Keratinocyte (primary cell): Measurements from ENCODE around the gene PAX5. TPM values are rescaled to one million over a fixed set of nuclear protein-coding genes. Genes with fewer than 3 reads are reported as not detected.

Source experiments
- DNase-seq: peaks from one replicate; pipeline ENCODE4 v3.0.0-alpha.2; 2011; ENCODE audit warnings: low read depth, missing footprints, low spot score
- FAIRE-seq: peaks from 2 replicates; lab custom pipeline; 2011; peaks lifted over from hg19 to GRCh38; lab: Jason Lieb, UNC
- H2AFZ ChIP-seq: 2 replicates; pipeline ENCODE4 v1.6.0; 2012; ENCODE audit warnings: low read length, control low read depth, inconsistent platforms; ENCODE audit not compliant: control insufficient read depth
- H3K27ac ChIP-seq: 2 replicates; pipeline ENCODE4 v1.5.1; 2011; ENCODE audit warnings: low read length; ENCODE audit not compliant: control insufficient read depth, insufficient read depth
- H3K27me3 ChIP-seq: 3 replicates; pipeline ENCODE4 v1.6.0; 2011; ENCODE audit warnings: low read length; ENCODE audit not compliant: control insufficient read depth, insufficient read depth; ENCODE audit errors: extremely low read depth
- H3K36me3 ChIP-seq, 2 experiments: 2 replicates in 1 of 2; 3 replicates in 1 of 2; pipeline ENCODE4 v1.5.1; 2011; ENCODE audit warnings: low read length in 2 of 2, mild to moderate bottlenecking in 1 of 2; ENCODE audit not compliant: control insufficient read depth in 2 of 2, insufficient read depth in 2 of 2; ENCODE audit errors: extremely low read depth in 1 of 2
- H3K4me1 ChIP-seq: 3 replicates; pipeline ENCODE4 v1.5.1; 2011; ENCODE audit warnings: low read length; ENCODE audit not compliant: control insufficient read depth, insufficient read depth; ENCODE audit errors: extremely low read depth
- H3K4me2 ChIP-seq: 3 replicates; pipeline ENCODE4 v1.6.0; 2011; ENCODE audit warnings: low read depth, low read length; ENCODE audit not compliant: control insufficient read depth, insufficient read depth; ENCODE audit errors: extremely low read depth
- H3K4me3 ChIP-seq, 3 experiments: fragments of 200-600 bp in 1 of 3; sonication (generic) in 1 of 3; 2 replicates in 2 of 3; 3 replicates in 1 of 3; pipeline ENCODE4 v1.5.1; 2011 to 2016; ENCODE audit warnings: low read length in 3 of 3, mild to moderate bottlenecking in 3 of 3, control low read depth in 2 of 3, inconsistent platforms in 1 of 3, low read depth in 1 of 3, mixed read lengths in 1 of 3, mixed run types in 1 of 3, moderate library complexity in 1 of 3; ENCODE audit not compliant: control insufficient read depth in 2 of 3, insufficient read depth in 2 of 3; ENCODE audit errors: extremely low read depth in 1 of 3
- H3K79me2 ChIP-seq: 2 replicates; pipeline ENCODE4 v1.6.0; 2012; ENCODE audit warnings: low read length; ENCODE audit not compliant: control insufficient read depth, insufficient read depth
- H3K9ac ChIP-seq: 3 replicates; pipeline ENCODE4 v1.6.0; 2011; ENCODE audit warnings: low read length; ENCODE audit not compliant: control insufficient read depth, insufficient read depth; ENCODE audit errors: extremely low read depth
- H3K9me1 ChIP-seq: 3 replicates; pipeline ENCODE4 v1.6.0; 2011; ENCODE audit warnings: low read length; ENCODE audit not compliant: control insufficient read depth, insufficient read depth; ENCODE audit errors: extremely low read depth
- H3K9me3 ChIP-seq: 2 replicates; pipeline ENCODE4 v1.5.1; 2012; ENCODE audit warnings: low read depth, low read length; ENCODE audit not compliant: control insufficient read depth
- H4K20me1 ChIP-seq: 3 replicates; pipeline ENCODE4 v1.6.0; 2011; ENCODE audit warnings: low read length; ENCODE audit not compliant: control insufficient read depth, insufficient read depth; ENCODE audit errors: extremely low read depth
- EZH2 ChIP-seq: IDR thresholded peaks from one replicate; pipeline ENCODE4 v1.6.1; 2012; ENCODE audit warnings: inconsistent platforms, mild to moderate bottlenecking, low read length, moderate library complexity
- dilution Hi-C: fragments of 300-500 bp; cut with MboI; formaldehyde crosslinking; loops from one replicate; pipeline ENCODE4 v1.7.0; 2020; ENCODE audit warnings: low sequenced_read_pairs; ENCODE audit not compliant: extremely low pct_ligation_motif_present
- polyA plus RNA-seq, 5 experiments: library from polyadenylated mRNA; depleted of rRNA in 3 of 5; stranded (reverse) in 3 of 5; stranded (forward) in 1 of 5; unstranded in 1 of 5; fragments of >200 nt; gene quantifications; 1 replicate in 1 of 5; 2 replicates in 3 of 5; 3 replicates in 1 of 5; pipeline versions ENCODE4 v1.2.1 to v1.2.3, GENCODE V29; 2011 to 2012; ENCODE audit warnings: missing spikeins in 2 of 5, low read depth in 1 of 5, low replicate concordance in 1 of 5
- TF ChIP-seq, protein P1 (sequence below), 3 experiments: IDR thresholded peaks in 1 of 3; conservative IDR thresholded peaks in 1 of 3; optimal IDR thresholded peaks in 1 of 3; 2 replicates in 2 of 3; 3 replicates in 1 of 3; pipeline versions ENCODE3 to v1.5.1; 2011; ENCODE audit warnings: low read length in 3 of 3, mild to moderate bottlenecking in 3 of 3, moderate library complexity in 2 of 3, control low read depth in 1 of 3, inconsistent platforms in 1 of 3; ENCODE audit not compliant: insufficient read depth in 2 of 3; ENCODE audit errors: extremely low read depth in 1 of 3

Gene PAX5
- polyA plus RNA-seq, 1 donor (not counting 4 experiments of a cell fraction or from before 2014, with no cell fraction given), result not detected

GRCh38 chr9:36960575-36960955 lies 73.5 kb downstream of the PAX5 start:
- dilution Hi-C loops, result no loop called here

DNA sequence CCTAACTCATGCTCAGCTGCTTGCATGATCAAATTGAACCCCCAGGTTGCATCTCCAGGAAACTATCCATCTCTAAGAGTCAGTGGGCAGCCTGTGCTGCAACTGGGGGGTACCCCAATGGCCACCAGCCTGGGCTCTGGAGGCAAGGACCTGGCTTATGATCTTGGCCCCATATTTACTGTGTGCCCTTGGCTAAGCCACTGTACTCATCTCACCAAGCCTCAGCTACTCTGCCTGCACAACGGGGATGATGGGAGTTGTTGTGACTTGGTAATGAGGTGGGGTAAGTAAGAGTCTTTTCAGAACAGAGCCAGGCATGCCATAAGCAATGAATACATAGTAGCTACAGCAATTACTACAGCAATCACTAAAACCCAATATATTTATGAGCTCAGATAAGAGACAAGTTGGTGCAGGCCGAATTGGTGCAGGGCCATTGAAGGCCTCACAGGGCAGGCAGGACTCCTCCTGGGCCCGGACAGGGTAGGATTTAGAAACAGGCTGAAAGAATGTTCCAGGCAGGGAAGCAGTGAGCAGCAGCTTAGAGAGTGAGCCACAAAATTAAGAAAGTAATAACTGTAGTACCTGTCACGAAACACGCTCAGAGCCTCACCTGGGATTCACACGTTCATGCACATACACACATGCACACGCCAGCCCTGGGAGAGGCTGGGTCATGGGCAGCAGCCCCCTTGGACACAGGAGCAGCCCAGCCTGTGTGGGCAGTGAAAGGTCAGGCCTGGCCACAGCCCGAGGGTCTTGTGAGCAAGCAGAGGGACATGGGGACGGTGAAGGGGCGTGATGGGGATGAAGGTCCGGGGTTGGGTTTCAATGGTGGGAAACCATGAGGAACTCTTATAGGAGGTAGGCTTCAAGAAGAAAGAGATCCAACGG lies 74.1 kb downstream of the PAX5 start:
- Histone ChIP-seq H3K4me2 (no peak overlapping the region), H3K79me2 (no peaks in the 10 kb centered on the region), H2AFZ (no peak overlapping the region), H3K36me3 (no peaks in the 10 kb centered on the region), H4K20me1 (no peaks in the 10 kb centered on the region), H3K4me3 (no peak overlapping the region), H3K9me1 (no peaks in the 10 kb centered on the region), H3K27me3 (peaks cover 14% of the 10 kb centered on the region), H3K9me3 (no peaks in the 10 kb centered on the region), H3K9ac (no peak overlapping the region), H3K27ac (no peak overlapping the region), H3K4me1 (peaks cover 10% of the 10 kb centered on the region)
- TF ChIP-seq, protein P1, sequence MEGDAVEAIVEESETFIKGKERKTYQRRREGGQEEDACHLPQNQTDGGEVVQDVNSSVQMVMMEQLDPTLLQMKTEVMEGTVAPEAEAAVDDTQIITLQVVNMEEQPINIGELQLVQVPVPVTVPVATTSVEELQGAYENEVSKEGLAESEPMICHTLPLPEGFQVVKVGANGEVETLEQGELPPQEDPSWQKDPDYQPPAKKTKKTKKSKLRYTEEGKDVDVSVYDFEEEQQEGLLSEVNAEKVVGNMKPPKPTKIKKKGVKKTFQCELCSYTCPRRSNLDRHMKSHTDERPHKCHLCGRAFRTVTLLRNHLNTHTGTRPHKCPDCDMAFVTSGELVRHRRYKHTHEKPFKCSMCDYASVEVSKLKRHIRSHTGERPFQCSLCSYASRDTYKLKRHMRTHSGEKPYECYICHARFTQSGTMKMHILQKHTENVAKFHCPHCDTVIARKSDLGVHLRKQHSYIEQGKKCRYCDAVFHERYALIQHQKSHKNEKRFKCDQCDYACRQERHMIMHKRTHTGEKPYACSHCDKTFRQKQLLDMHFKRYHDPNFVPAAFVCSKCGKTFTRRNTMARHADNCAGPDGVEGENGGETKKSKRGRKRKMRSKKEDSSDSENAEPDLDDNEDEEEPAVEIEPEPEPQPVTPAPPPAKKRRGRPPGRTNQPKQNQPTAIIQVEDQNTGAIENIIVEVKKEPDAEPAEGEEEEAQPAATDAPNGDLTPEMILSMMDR (optimal IDR thresholded peaks at IDR 0.05 in 1 of 3, IDR thresholded peaks at IDR 0.05 in 1 of 3, conservative IDR thresholded peaks at IDR 0.05 in 1 of 3; ENCODE audit: extremely low read depth in 1 of 3, insufficient read depth in 2 of 3, low read length in 3 of 3), result no peak
- TF ChIP-seq EZH2, result no peak
- dilution Hi-C loops, result no loop called here
- FAIRE-seq, result peak; percentile 79
- DNase-seq, result no peak

More at GRCh38 chr9:36960575-36960955, 73.5 kb downstream of the PAX5 start:
- peaks cover 10% of the 10 kb centered on the region for H3K4me1 ChIP-seq
- no peaks in the 10 kb centered on the region for H4K20me1 ChIP-seq
- H2AFZ ChIP-seq, result no peak overlapping the region
- DNase-seq, result no peak
- no peak overlapping the region for H3K27ac ChIP-seq
- FAIRE-seq, result no peak
- no peak overlapping the region for H3K9ac ChIP-seq
- H3K4me2 ChIP-seq, result no peak overlapping the region
- no peaks in the 10 kb centered on the region for H3K9me1 ChIP-seq
- H3K36me3 ChIP-seq, result no peaks in the 10 kb centered on the region
- TF ChIP-seq EZH2, result no peak
- TF ChIP-seq, protein P1 (optimal IDR thresholded peaks at IDR 0.05 in 1 of 3, IDR thresholded peaks at IDR 0.05 in 1 of 3, conservative IDR thresholded peaks at IDR 0.05 in 1 of 3; ENCODE audit: extremely low read depth in 1 of 3, insufficient read depth in 2 of 3, low read length in 3 of 3), result no peak
- no peak overlapping the region for H3K4me3 ChIP-seq
- H3K79me2 ChIP-seq, result no peaks in the 10 kb centered on the region
- peaks cover 14% of the 10 kb centered on the region for H3K27me3 ChIP-seq
- H3K9me3 ChIP-seq, result no peaks in the 10 kb centered on the region
